Activated CD4-positive, alpha-beta T cell treated with anti-CD3 and anti-CD28 coated beads for 36 hours (primary cell): ENCODE results near the gene ADAMTS4. TPM values are rescaled to one million over a fixed set of nuclear protein-coding genes. Genes with fewer than 3 reads are reported as not detected.

ENCODE experiments used
- ATAC-seq: fragments of 200-7000 bp; cut with Tn5 transposase; one replicate; pipeline ENCODE4 v1.10.0; 2021; ENCODE audit warnings: mild to moderate bottlenecking, moderate library complexity
- CTCF ChIA-PET: fragments of 350-600 bp; sonication (Branson Sonifier 250); formaldehyde crosslinking; loops from one replicate; lab custom pipeline; 2021; ENCODE audit warnings: antibody characterized with exemption; lab: Charles Lee
- POLR2A ChIA-PET: fragments of 350-600 bp; sonication (Branson Sonifier 250); formaldehyde crosslinking; loops from one replicate; lab custom pipeline; 2021; ENCODE audit warnings: antibody characterized with exemption, inconsistent platforms; lab: Charles Lee
- DNase-seq: peaks from one replicate; pipeline ENCODE4 v3.0.0-alpha.2; 2020
- H3K27ac Mint-ChIP-seq: one replicate; pipeline ENCODE4 v1.8.0; 2021; ENCODE audit warnings: mixed read lengths
- H3K27me3 Mint-ChIP-seq: one replicate; pipeline ENCODE4 v1.8.0; 2021; ENCODE audit warnings: mixed read lengths
- H3K36me3 Mint-ChIP-seq: one replicate; pipeline ENCODE4 v1.8.0; 2021; ENCODE audit warnings: low read depth, mixed read lengths
- H3K4me1 Mint-ChIP-seq: one replicate; pipeline ENCODE4 v1.8.0; 2021; ENCODE audit warnings: mixed read lengths
- H3K4me3 Mint-ChIP-seq: one replicate; pipeline ENCODE4 v1.8.0; 2021; ENCODE audit warnings: mild to moderate bottlenecking, moderate library complexity, mixed read lengths
- H3K9me3 Mint-ChIP-seq: one replicate; pipeline ENCODE4 v1.8.0; 2021; ENCODE audit warnings: low read depth, mixed read lengths
- intact Hi-C, 2 experiments: fragments of 100-400 bp; cut with DNase I in 1 of 2; cut with micrococcal nuclease in 1 of 2; formaldehyde crosslinking; loops; one replicate each; pipeline versions ENCODE4 v1.14.2 to v1.15.1; 2022 to 2024; cut with DNase I, micrococcal nuclease
- total RNA-seq, 2 experiments: library from RNA; stranded (reverse); gene quantifications; one replicate each; pipeline ENCODE4 v1.2.3, GENCODE V29; 2021

ADAMTS4 gene
- total RNA-seq, 2 experiments from 2014 or later = 0.40 to 0.71 TPM

- intact Hi-C loops = loop anchor here (1.0 to 2.0 kb wide), 2 partner anchors 17 to 18 kb away; partner anchors contain the start of gene NDUFS2 (in 2 of the 2)
- ATAC-seq (peak; percentile 71), DNase-seq (peak; percentile 86)
- Mint-ChIP-seq H3K9me3 (no peaks in the 10 kb centered on the region), H3K36me3 (no peaks in the 10 kb centered on the region), H3K27me3 (no peaks in the 10 kb centered on the region), H3K4me3 (peak overlapping the region; percentile 50), H3K27ac (peak overlapping the region; percentile 90), H3K4me1 (peaks cover 79% of the 10 kb centered on the region)
- ChIA-PET POLR2A (interaction anchor here (0.6 to 0.7 kb wide), 4 partner anchors 18 to 204 kb away, joined by 3 to 4 read pairs (median 3); partner anchors contain the start of gene PPOX), CTCF (interaction anchor here (0.6 to 1.6 kb wide), 5 partner anchors 17 to 545 kb away, joined by 3 to 7 read pairs (median 4); partner anchors contain the start of genes NDUFS2 and PPOX)
Observed at GRCh38 chr1:161185282-161185682, 13.6 kb downstream of the ADAMTS4 start.

GRCh38 chr1:161182214-161182613 is 16.6 kb downstream of the ADAMTS4 start:
- ATAC-seq = peak; percentile 68
- H3K27me3 Mint-ChIP-seq = no peaks in the 10 kb centered on the region
- CTCF ChIA-PET = interaction anchor here (0.6 to 4.4 kb wide), 18 partner anchors 10 to 665 kb away, joined by 3 to 33 read pairs (median 4); partner anchors contain the start of genes NDUFS2, PPOX and TOMM40L
- peaks cover 76% of the 10 kb centered on the region for H3K4me1 Mint-ChIP-seq
- H3K27ac Mint-ChIP-seq = peak overlapping the region; percentile 97
- DNase-seq = peak; percentile 79
- intact Hi-C loops = loop anchor here in 1 of 2 experiments (1.0 to 5.0 kb wide), 2 partner anchors 16 to 205 kb away; partner anchors contain the start of gene PPOX
- POLR2A ChIA-PET = interaction anchor here (0.6 to 1.8 kb wide), 10 partner anchors 12 to 84 kb away, joined by 3 to 13 read pairs (median 4); partner anchors contain the start of genes APOA2, DEDD, NDUFS2 and PPOX
- no peaks in the 10 kb centered on the region for H3K9me3 Mint-ChIP-seq
- H3K4me3 Mint-ChIP-seq = peak overlapping the region; percentile 40
- H3K36me3 Mint-ChIP-seq = no peaks in the 10 kb centered on the region

GRCh38 chr1:161180639-161181038 is 18.2 kb downstream of the ADAMTS4 start:
- H3K36me3 Mint-ChIP-seq = peaks cover 8% of the 10 kb centered on the region
- ChIA-PET CTCF (interaction anchor here (0.7 to 4.4 kb wide), 9 partner anchors 11 to 202 kb away, joined by 3 to 33 read pairs (median 3); partner anchors contain the start of genes APOA2, PPOX and TOMM40L), POLR2A (no interaction called here)
- intact Hi-C loops = loop anchor here in 1 of 2 experiments (5.0 kb wide), 1 partner anchor 207 kb away; no protein-coding TSS in a partner anchor
- ATAC-seq (no peak), DNase-seq (no peak)
- H3K27me3 Mint-ChIP-seq = no peaks in the 10 kb centered on the region
- H3K4me3 Mint-ChIP-seq = no peak overlapping the region
- peaks cover 71% of the 10 kb centered on the region for H3K4me1 Mint-ChIP-seq
- peak overlapping the region; percentile 82 for H3K27ac Mint-ChIP-seq
- H3K9me3 Mint-ChIP-seq = no peaks in the 10 kb centered on the region

GRCh38 chr1:161179698-161180097 is 19.2 kb downstream of the ADAMTS4 start:
- peaks cover 14% of the 10 kb centered on the region for H3K36me3 Mint-ChIP-seq
- no peaks in the 10 kb centered on the region for H3K27me3 Mint-ChIP-seq
- ChIA-PET CTCF (interaction anchor here (0.7 to 4.4 kb wide), 6 partner anchors 8 to 85 kb away, joined by 3 to 33 read pairs (median 3); partner anchors contain the start of genes APOA2 and NDUFS2), POLR2A (no interaction called here)
- peaks cover 71% of the 10 kb centered on the region for H3K4me1 Mint-ChIP-seq
- intact Hi-C loops = loop anchor here in 1 of 2 experiments (5.0 kb wide), 1 partner anchor 208 kb away; no protein-coding TSS in a partner anchor
- no peak overlapping the region for H3K27ac Mint-ChIP-seq
- no peaks in the 10 kb centered on the region for H3K9me3 Mint-ChIP-seq
- DNase-seq (no peak), ATAC-seq (no peak)
- H3K4me3 Mint-ChIP-seq = no peak overlapping the region

- Mint-ChIP-seq H3K36me3 (peaks cover 27% of the 10 kb centered on the region), H3K4me1 (peaks cover 62% of the 10 kb centered on the region), H3K9me3 (no peaks in the 10 kb centered on the region), H3K27me3 (no peaks in the 10 kb centered on the region), H3K4me3 (peak overlapping the region; percentile 91), H3K27ac (peak overlapping the region; percentile 98)
- intact Hi-C loops = loop anchor here (1.0 to 2.0 kb wide), 7 partner anchors 12 to 136 kb away; partner anchors contain the start of genes PPOX (in 2 of the 2), USP21 (in 2 of the 2), DEDD (in 1 of the 2) and NDUFS2 (in 1 of the 2)
- ChIA-PET CTCF (interaction anchor here (4.1 kb wide), 1 partner anchor 11 kb away, joined by 29 read pairs; the partner anchor contains the start of gene PPOX), POLR2A (no interaction called here)
- no peak for ATAC-seq
- DNase-seq = no peak
Observed at GRCh38 chr1:161177936-161178244, 21.0 kb downstream of the ADAMTS4 start.

- intact Hi-C loops = loop anchor here (1.0 to 2.0 kb wide), 7 partner anchors 11 to 137 kb away; partner anchors contain the start of genes PPOX (in 2 of the 2), USP21 (in 2 of the 2), DEDD (in 1 of the 2) and NDUFS2 (in 1 of the 2)
- POLR2A ChIA-PET = interaction anchor here (1.0 to 1.4 kb wide), 3 partner anchors 11 to 48 kb away, joined by 5 to 10 read pairs (median 9); partner anchors contain the start of genes DEDD, PPOX and TOMM40L
- peaks cover 31% of the 10 kb centered on the region for H3K36me3 Mint-ChIP-seq
- H3K4me1 Mint-ChIP-seq = peaks cover 57% of the 10 kb centered on the region
- H3K9me3 Mint-ChIP-seq = no peaks in the 10 kb centered on the region
- ATAC-seq = peak; percentile 86
- H3K27me3 Mint-ChIP-seq = no peaks in the 10 kb centered on the region
- CTCF ChIA-PET = interaction anchor here (0.6 to 4.1 kb wide), 4 partner anchors 10 to 52 kb away, joined by 3 to 29 read pairs (median 5); partner anchors contain the start of gene PPOX
- DNase-seq = peak; percentile 98
- H3K27ac Mint-ChIP-seq = peak within 1 kb of the TSS; percentile 98
- H3K4me3 Mint-ChIP-seq = peak within 1 kb of the TSS; percentile 91
Observed at GRCh38 chr1:161177112-161177935, 21.5 kb downstream of the ADAMTS4 start, which contains the start of gene B4GALT3. Gene B4GALT3, minus strand, starts transcription at chr1:161177507. Its CDS starts 1,447 bp downstream, at chr1:161176060.

GRCh38 chr1:161176468-161177111 is 22.3 kb downstream of the ADAMTS4 start:
- POLR2A ChIA-PET = interaction anchor here (1.0 to 1.4 kb wide), 3 partner anchors 10 to 49 kb away, joined by 5 to 10 read pairs (median 9); partner anchors contain the start of genes DEDD, PPOX and TOMM40L
- peaks cover 33% of the 10 kb centered on the region for H3K36me3 Mint-ChIP-seq

GRCh38 chr1:161175771-161176453 is 22.9 kb downstream of the ADAMTS4 start:
- Mint-ChIP-seq H3K27me3 (no peaks in the 10 kb centered on the region), H3K9me3 (no peaks in the 10 kb centered on the region), H3K36me3 (peaks cover 39% of the 10 kb centered on the region), H3K4me1 (peaks cover 44% of the 10 kb centered on the region), H3K27ac (peak overlapping the region; percentile 98), H3K4me3 (peak overlapping the region; percentile 91)
- ATAC-seq (no peak), DNase-seq (no peak)
- CTCF ChIA-PET = interaction anchor here (0.6 to 4.1 kb wide), 5 partner anchors 9 to 45 kb away, joined by 3 to 29 read pairs (median 4); partner anchors contain the start of gene PPOX
- POLR2A ChIA-PET = interaction anchor here (1.4 kb wide), 1 partner anchor 9 kb away, joined by 10 read pairs; the partner anchor contains the start of gene PPOX
- intact Hi-C loops = loop anchor here in 1 of 2 experiments (2.0 kb wide), 1 partner anchor 17 kb away; the partner anchor contains the start of gene USP21

More at GRCh38 chr1:161176468-161177111, 22.3 kb downstream of the ADAMTS4 start:
- Mint-ChIP-seq H3K27ac (peak overlapping the region; percentile 98), H3K27me3 (no peaks in the 10 kb centered on the region), H3K4me3 (peak overlapping the region; percentile 91), H3K9me3 (no peaks in the 10 kb centered on the region), H3K4me1 (peaks cover 49% of the 10 kb centered on the region)
- CTCF ChIA-PET = interaction anchor here (0.6 to 4.1 kb wide), 5 partner anchors 10 to 53 kb away, joined by 3 to 29 read pairs (median 6); partner anchors contain the start of gene PPOX
- no peak for DNase-seq
- intact Hi-C loops = loop anchor here (1.0 to 2.0 kb wide), 7 partner anchors 10 to 138 kb away; partner anchors contain the start of genes PPOX (in 2 of the 2), USP21 (in 2 of the 2), DEDD (in 1 of the 2) and NDUFS2 (in 1 of the 2)
- no peak for ATAC-seq

GRCh38 chr1:161174911-161175310 is 23.9 kb downstream of the ADAMTS4 start:
- no peak for DNase-seq
- no peak for ATAC-seq
- ChIA-PET POLR2A (no interaction called here), CTCF (interaction anchor here (1.1 to 4.1 kb wide), 2 partner anchors 8 to 46 kb away, joined by 3 to 29 read pairs; partner anchors contain the start of gene PPOX)
- Mint-ChIP-seq H3K4me3 (no peak overlapping the region), H3K27me3 (no peaks in the 10 kb centered on the region), H3K4me1 (peaks cover 37% of the 10 kb centered on the region), H3K36me3 (peaks cover 41% of the 10 kb centered on the region), H3K9me3 (no peaks in the 10 kb centered on the region), H3K27ac (peak overlapping the region; percentile 48)
- intact Hi-C loops = no loop called here
